Transverse colon (tissue), 3 donors: ENCODE measurements around the gene NHERF2.

Source experiments
- CTCF ChIP-seq, 5 experiments: fragments of 200-600 bp in 3 of 5; fragments of 450-650 bp in 2 of 5; sonication (generic) in 3 of 5; IDR thresholded peaks; 1 replicate in 2 of 5; 2 replicates in 3 of 5; pipeline ENCODE4 v1.5.1; 2016 to 2017; ENCODE audit warnings: antibody characterized with exemption in 5 of 5, inconsistent platforms in 3 of 5, mild to moderate bottlenecking in 2 of 5, moderate library complexity in 1 of 5
- POLR2A ChIP-seq: fragments of 450-650 bp; IDR thresholded peaks from one replicate; pipeline ENCODE4 v1.6.1; 2016; ENCODE audit warnings: antibody characterized with exemption, mild to moderate bottlenecking, moderate library complexity

- TF ChIP-seq CTCF (IDR thresholded peaks at IDR 0.05), result no peak
- no peak for TF ChIP-seq POLR2A
Measured at GRCh38 chr16:1976951-1977874, 49.5 kb upstream of the NHERF2 start.
